ENCODE data around the gene CAB39.

Gene CAB39

DNA sequence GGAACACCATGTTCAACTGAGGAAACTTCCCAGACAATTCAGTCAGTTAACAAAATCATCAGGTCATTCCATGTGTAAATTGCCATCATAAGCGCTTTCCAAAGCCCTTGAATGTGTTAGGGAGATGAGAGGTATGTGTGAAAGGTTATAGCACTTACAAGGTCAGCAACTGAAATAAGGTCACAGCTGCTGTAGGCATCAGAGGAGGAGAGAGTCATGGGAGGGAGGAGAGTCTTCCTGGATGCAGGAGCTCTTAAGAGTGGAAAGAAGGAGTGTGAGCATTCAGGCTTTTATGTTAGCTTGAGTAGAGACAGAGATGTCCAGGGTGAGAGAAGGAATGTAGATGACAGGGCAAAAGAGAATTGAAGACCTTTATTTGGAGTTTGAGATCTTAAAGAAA, 67.0 kb downstream of the CAB39 start:
- no peak for ATAC-seq
- TF ChIP-seq ZC3H10 (CRISPR knock-in tag; IDR thresholded peaks at IDR 0.05) (no peak), CSRNP3 (CRISPR knock-in tag; IDR thresholded peaks at IDR 0.05) (no peak), ISL1 (CRISPR knock-in tag; IDR thresholded peaks at IDR 0.05) (no peak), POU6F1 (CRISPR knock-in tag; IDR thresholded peaks at IDR 0.05; ENCODE audit: borderline replicate concordance, low read depth) (no peak), RARB (CRISPR knock-in tag; IDR thresholded peaks at IDR 0.05) (no peak), ESRRG (CRISPR knock-in tag; IDR thresholded peaks at IDR 0.05) (no peak), TCF4 (CRISPR knock-in tag; IDR thresholded peaks at IDR 0.05; ENCODE audit: borderline replicate concordance) (no peak)
- TF ChIP-seq, protein P1, sequence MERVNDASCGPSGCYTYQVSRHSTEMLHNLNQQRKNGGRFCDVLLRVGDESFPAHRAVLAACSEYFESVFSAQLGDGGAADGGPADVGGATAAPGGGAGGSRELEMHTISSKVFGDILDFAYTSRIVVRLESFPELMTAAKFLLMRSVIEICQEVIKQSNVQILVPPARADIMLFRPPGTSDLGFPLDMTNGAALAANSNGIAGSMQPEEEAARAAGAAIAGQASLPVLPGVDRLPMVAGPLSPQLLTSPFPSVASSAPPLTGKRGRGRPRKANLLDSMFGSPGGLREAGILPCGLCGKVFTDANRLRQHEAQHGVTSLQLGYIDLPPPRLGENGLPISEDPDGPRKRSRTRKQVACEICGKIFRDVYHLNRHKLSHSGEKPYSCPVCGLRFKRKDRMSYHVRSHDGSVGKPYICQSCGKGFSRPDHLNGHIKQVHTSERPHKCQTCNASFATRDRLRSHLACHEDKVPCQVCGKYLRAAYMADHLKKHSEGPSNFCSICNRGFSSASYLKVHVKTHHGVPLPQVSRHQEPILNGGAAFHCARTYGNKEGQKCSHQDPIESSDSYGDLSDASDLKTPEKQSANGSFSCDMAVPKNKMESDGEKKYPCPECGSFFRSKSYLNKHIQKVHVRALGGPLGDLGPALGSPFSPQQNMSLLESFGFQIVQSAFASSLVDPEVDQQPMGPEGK (CRISPR knock-in tag; IDR thresholded peaks at IDR 0.05; ENCODE audit: borderline replicate concordance), result no peak

- TF ChIP-seq, protein P1 (CRISPR knock-in tag; IDR thresholded peaks at IDR 0.05; ENCODE audit: borderline replicate concordance), result no peak
- no peak for TF ChIP-seq CSDC2 (CRISPR knock-in tag; IDR thresholded peaks at IDR 0.05)
- no peak for TF ChIP-seq ARNTL (CRISPR knock-in tag; IDR thresholded peaks at IDR 0.05; ENCODE audit: borderline replicate concordance, low read depth)
- TF ChIP-seq SNAI2 (CRISPR knock-in tag; IDR thresholded peaks at IDR 0.05), result no peak
- TF ChIP-seq RARB (CRISPR knock-in tag; IDR thresholded peaks at IDR 0.05), result no peak
- ATAC-seq, result no peak
These were observed 68.6 kb downstream of the CAB39 start for GRCh38 chr2:230781130-230781797.

DNA sequence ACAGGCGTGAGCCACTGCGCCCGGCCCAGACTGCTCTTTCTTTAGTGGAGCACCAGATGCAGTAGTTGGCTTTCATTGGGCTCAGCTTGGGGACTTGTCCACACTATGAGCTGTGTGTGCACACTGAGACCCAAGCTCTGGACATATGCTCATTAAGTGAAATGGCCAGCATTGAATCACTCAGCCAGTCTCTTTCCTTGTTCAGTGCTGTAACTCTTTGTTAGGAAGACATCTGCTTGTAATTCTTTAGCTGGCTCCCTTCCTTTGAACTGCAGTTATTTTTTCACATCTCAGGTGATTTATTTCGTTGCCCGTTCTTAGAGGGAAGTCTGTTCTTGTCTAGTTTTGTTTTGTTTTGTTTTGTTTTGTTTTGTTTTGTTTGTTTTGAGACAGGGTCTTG, 70.5 kb downstream of the CAB39 start:
- no peak for ATAC-seq
- TF ChIP-seq CREB5 (CRISPR knock-in tag; IDR thresholded peaks at IDR 0.05; ENCODE audit: low read depth) (no peak), CSRNP3 (CRISPR knock-in tag; IDR thresholded peaks at IDR 0.05) (no peak), ISL1 (CRISPR knock-in tag; IDR thresholded peaks at IDR 0.05) (no peak), GLIS3 (CRISPR knock-in tag; IDR thresholded peaks at IDR 0.05) (no peak), ZNF8 (CRISPR knock-in tag; IDR thresholded peaks at IDR 0.05) (no peak), ESRRG (CRISPR knock-in tag; IDR thresholded peaks at IDR 0.05) (no peak)

DNA sequence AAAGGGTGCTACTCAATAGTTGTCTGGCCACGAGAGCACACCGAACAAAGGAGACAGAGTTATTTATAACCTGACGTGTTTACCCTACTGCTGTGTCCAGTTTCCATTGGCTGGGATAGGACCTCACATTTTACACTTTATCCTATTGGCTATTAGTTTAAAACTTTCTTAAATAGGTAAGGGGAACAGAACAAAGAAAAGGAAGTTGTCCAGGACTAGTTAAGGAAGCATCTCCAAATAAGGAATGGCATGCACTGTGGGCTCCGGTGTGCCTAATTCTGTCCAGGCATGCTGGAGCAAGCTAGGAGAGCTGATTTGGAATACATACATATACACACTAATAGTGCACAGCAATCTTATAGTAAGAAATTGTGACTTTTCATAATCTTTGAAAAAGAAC, 72.2 kb downstream of the CAB39 start:
- peak; percentile 44; the same call in 1 of the 3 replicates for ATAC-seq
- TF ChIP-seq BACH2 (CRISPR knock-in tag; IDR thresholded peaks at IDR 0.05; ENCODE audit: borderline replicate concordance), result no peak
- TF ChIP-seq CSDC2 (CRISPR knock-in tag; IDR thresholded peaks at IDR 0.05), result no peak
- no peak for TF ChIP-seq TOX (CRISPR knock-in tag; IDR thresholded peaks at IDR 0.05; ENCODE audit: borderline replicate concordance)
- no peak for TF ChIP-seq TCF4 (CRISPR knock-in tag; IDR thresholded peaks at IDR 0.05; ENCODE audit: borderline replicate concordance)

All from SK-N-SH treated with all-trans-retinoic acid at 6 μM for 48 hours (cell line).